PC-3 (cell line): ENCODE measurements around the gene HOOK2. TPM values are rescaled to one million over a fixed set of nuclear protein-coding genes. Genes with fewer than 3 reads are reported as not detected.
"Not testable (repeated sequence)": the region's sequence is repeated elsewhere in the genome, so short reads cannot be mapped to it uniquely, and the experiment has no call there.

Experiments used
- ATAC-seq: fragments of 200-7000 bp; cut with Tn5 transposase; 2 replicates; pipeline ENCODE4 v1.9.1; 2020; ENCODE audit warnings: mild to moderate bottlenecking, moderate library complexity
- BruUV-seq: library from RNA; stranded (reverse); fragments of 400-500 nt; replicated peaks from 2 replicates; lab custom pipeline; 2021; lab: Mats Ljungman, UMichigan
- CTCF ChIA-PET: fragments of 300-600 bp; sonication (Branson Sonifier 250); formaldehyde crosslinking; loops from one replicate; lab custom pipeline; 2022; ENCODE audit warnings: antibody characterized with exemption; lab: Charles Lee
- POLR2A ChIA-PET: fragments of 300-600 bp; sonication (Branson Sonifier 250); formaldehyde crosslinking; loops from one replicate; lab custom pipeline; 2022; ENCODE audit warnings: antibody characterized with exemption; ENCODE audit not compliant: unreplicated experiment; lab: Charles Lee
- DNase-seq: peaks from one replicate; pipeline ENCODE4 v3.0.0-alpha.2; 2015
- H2AFZ ChIP-seq: fragments of 300-600 bp; sonication (generic); 2 replicates; pipeline ENCODE4 v1.6.0; 2016; ENCODE audit warnings: antibody characterized with exemption, low read length
- H3F3A ChIP-seq: fragments of 300-600 bp; sonication (generic); one replicate; pipeline ENCODE4 v1.6.0; 2017; ENCODE audit warnings: antibody characterized with exemption, low read length, control low read depth, mild to moderate bottlenecking; ENCODE audit not compliant: unreplicated experiment
- H3K27ac ChIP-seq: fragments of 300-600 bp; sonication (generic); 2 replicates; pipeline ENCODE4 v1.5.1; 2016; ENCODE audit warnings: mild to moderate bottlenecking, low read length
- H3K27me3 ChIP-seq: fragments of 300-600 bp; sonication (generic); 2 replicates; pipeline ENCODE4 v1.6.1; 2016; ENCODE audit warnings: low read length, mixed read lengths
- H3K36me3 ChIP-seq: fragments of 300-600 bp; sonication (generic); 2 replicates; pipeline ENCODE4 v1.6.1; 2016; ENCODE audit warnings: low read depth, mixed run types, low read length, mixed read lengths
- H3K4me1 ChIP-seq: fragments of 300-600 bp; sonication (generic); 2 replicates; pipeline ENCODE4 v1.5.1; 2016; ENCODE audit warnings: low read length; ENCODE audit not compliant: insufficient read depth
- H3K4me2 ChIP-seq: fragments of 300-600 bp; sonication (generic); 2 replicates; pipeline ENCODE4 v1.6.0; 2016; ENCODE audit warnings: low read length
- H3K4me3 ChIP-seq: fragments of 300-600 bp; sonication (generic); 2 replicates; pipeline ENCODE4 v1.5.1; 2016; ENCODE audit warnings: mild to moderate bottlenecking, low read length, mixed read lengths
- H3K79me2 ChIP-seq: fragments of 300-600 bp; sonication (generic); 2 replicates; pipeline ENCODE4 v1.6.1; 2017; ENCODE audit warnings: low read length, mixed read lengths
- H3K9ac ChIP-seq: fragments of 300-600 bp; sonication (generic); 2 replicates; pipeline ENCODE4 v1.6.0; 2016; ENCODE audit warnings: mild to moderate bottlenecking, low read length
- H3K9me2 ChIP-seq: fragments of 300-600 bp; sonication (generic); replicated peaks from 2 replicates; pipeline ENCODE4 v1.6.1; 2016; ENCODE audit warnings: mixed run types, low read length, mixed read lengths
- H3K9me3 ChIP-seq: fragments of 300-600 bp; sonication (generic); 2 replicates; pipeline ENCODE4 v1.6.1; 2016; ENCODE audit warnings: low read length, mixed read lengths
- H4K20me1 ChIP-seq: fragments of 300-600 bp; sonication (generic); 2 replicates; pipeline ENCODE4 v1.6.1; 2016; ENCODE audit warnings: low read length, mixed read lengths
- EZH2 ChIP-seq: fragments of 300-600 bp; sonication (generic); IDR thresholded peaks from one replicate; pipeline ENCODE4 v1.6.1; 2017; ENCODE audit warnings: antibody characterized with exemption, mild to moderate bottlenecking, low read length; ENCODE audit not compliant: unreplicated experiment
- EZH2phosphoT487 ChIP-seq: fragments of 300-600 bp; sonication (generic); IDR thresholded peaks from 2 replicates; pipeline ENCODE4 v1.6.1; 2018; ENCODE audit warnings: mild to moderate bottlenecking, antibody characterized with exemption, low read length, borderline replicate concordance
- intact Hi-C: fragments of 100-400 bp; cut with micrococcal nuclease; formaldehyde crosslinking; loops from 2 replicates; pipeline ENCODE4 v1.9.0; 2023
- microRNA-seq: library from miRNA; unstranded; fragments of <30 nt; microRNA quantifications from one replicate; pipeline ENCODE4 v1.1.0, GENCODE V29; 2020; ENCODE audit not compliant: unreplicated experiment
- total RNA-seq: library from RNA; depleted of rRNA; stranded (reverse); fragments of >200 nt; gene quantifications from 2 replicates; pipeline ENCODE4 v1.2.3, GENCODE V29; 2014; rRNA removed
- TF ChIP-seq, protein P1 (sequence below): fragments of 300-600 bp; sonication (generic); conservative IDR thresholded peaks from 2 replicates; pipeline ENCODE4 v1.5.1; 2017; ENCODE audit warnings: antibody characterized with exemption, low read depth, mild to moderate bottlenecking, low read length

HOOK2 gene
- total RNA-seq, 1 experiment from 2014 or later: 95.2 TPM

DNA sequence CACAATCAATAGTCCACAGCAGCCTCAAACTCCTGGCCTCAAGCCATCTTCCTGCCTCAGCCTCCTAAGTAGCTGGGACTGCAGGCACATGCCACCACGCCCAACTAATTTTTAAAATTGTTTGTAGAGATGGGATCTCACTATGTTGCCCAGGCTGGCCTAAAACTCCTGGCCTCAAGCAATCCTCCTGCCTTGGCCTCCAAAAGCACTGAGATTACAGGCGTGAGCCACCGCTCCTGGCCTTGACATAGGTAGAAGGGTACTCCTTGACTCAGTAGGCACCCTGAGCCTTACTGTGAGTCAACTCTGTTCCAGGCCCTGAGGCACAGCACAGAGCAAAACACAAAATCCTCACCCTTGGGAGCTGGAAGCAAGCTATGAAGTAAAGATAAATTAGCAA is 59.4 kb downstream of the HOOK2 start:
- ChIA-PET POLR2A (interaction anchor here (0.5 kb wide), 1 partner anchor 39 kb away, joined by 5 read pairs; no protein-coding TSS in a partner anchor), CTCF (interaction anchor here (0.5 to 0.7 kb wide), 3 partner anchors 10 to 44 kb away, joined by 3 to 11 read pairs (median 9); no protein-coding TSS in a partner anchor)
- Histone ChIP-seq H2AFZ (no peak overlapping the region), H3K27me3 (no peaks in the 10 kb centered on the region), H3F3A (peaks cover 5% of the 10 kb centered on the region), H3K9ac (no peak overlapping the region), H3K36me3 (peaks cover 63% of the 10 kb centered on the region), H4K20me1 (peaks cover 19% of the 10 kb centered on the region; the same call in 1 of the 2 replicates), H3K79me2 (peaks cover 56% of the 10 kb centered on the region), H3K4me1 (peaks cover 24% of the 10 kb centered on the region), H3K27ac (no peak overlapping the region), H3K4me3 (no peak overlapping the region), H3K4me2 (no peak overlapping the region), H3K9me3 (no peaks in the 10 kb centered on the region), H3K9me2 (no peaks in the 10 kb centered on the region)
- DNase-seq (no peak), ATAC-seq (no peak)
- no TSS peak for BruUV-seq
- TF ChIP-seq EZH2phosphoT487: no peak
- TF ChIP-seq, protein P1, sequence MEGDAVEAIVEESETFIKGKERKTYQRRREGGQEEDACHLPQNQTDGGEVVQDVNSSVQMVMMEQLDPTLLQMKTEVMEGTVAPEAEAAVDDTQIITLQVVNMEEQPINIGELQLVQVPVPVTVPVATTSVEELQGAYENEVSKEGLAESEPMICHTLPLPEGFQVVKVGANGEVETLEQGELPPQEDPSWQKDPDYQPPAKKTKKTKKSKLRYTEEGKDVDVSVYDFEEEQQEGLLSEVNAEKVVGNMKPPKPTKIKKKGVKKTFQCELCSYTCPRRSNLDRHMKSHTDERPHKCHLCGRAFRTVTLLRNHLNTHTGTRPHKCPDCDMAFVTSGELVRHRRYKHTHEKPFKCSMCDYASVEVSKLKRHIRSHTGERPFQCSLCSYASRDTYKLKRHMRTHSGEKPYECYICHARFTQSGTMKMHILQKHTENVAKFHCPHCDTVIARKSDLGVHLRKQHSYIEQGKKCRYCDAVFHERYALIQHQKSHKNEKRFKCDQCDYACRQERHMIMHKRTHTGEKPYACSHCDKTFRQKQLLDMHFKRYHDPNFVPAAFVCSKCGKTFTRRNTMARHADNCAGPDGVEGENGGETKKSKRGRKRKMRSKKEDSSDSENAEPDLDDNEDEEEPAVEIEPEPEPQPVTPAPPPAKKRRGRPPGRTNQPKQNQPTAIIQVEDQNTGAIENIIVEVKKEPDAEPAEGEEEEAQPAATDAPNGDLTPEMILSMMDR: no peak
- no peak for TF ChIP-seq EZH2
- intact Hi-C loops: loop anchor here (2.0 kb wide), 1 partner anchor 17 kb away; no protein-coding TSS in a partner anchor

DNA sequence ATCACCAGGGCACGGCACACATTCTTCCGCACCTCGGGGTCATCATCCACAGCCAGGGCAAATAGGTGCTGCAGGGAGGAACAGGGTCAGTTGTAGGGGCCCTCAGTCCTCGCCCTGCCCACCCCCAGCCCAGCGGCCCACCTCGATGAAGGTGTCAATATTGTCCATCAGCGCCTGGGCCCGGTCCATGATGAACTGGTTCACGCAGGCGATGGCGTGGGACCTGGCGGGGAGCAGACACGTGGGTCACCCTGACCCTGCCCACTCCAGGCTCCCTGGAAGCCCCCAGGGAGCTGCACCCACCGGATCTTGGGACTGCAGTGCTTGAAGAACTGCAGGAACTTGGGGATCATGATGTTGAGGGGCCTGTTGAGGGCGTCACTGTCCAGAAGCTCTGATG is 60.2 kb downstream of the HOOK2 start:
- H3K36me3 ChIP-seq: peaks cover 69% of the 10 kb centered on the region
- peaks cover 13% of the 10 kb centered on the region; the same call in 1 of the 2 replicates for H4K20me1 ChIP-seq
- H3K4me3 ChIP-seq: no peak overlapping the region
- peaks cover 5% of the 10 kb centered on the region for H3F3A ChIP-seq
- intact Hi-C loops: no loop called here
- ATAC-seq (no peak), DNase-seq (no peak)
- BruUV-seq: no TSS peak
- H3K9me2 ChIP-seq: no peaks in the 10 kb centered on the region
- H2AFZ ChIP-seq: no peak overlapping the region
- TF ChIP-seq EZH2phosphoT487: no peak
- TF ChIP-seq, protein P1: no peak
- TF ChIP-seq EZH2: no peak
- H3K9ac ChIP-seq: no peak overlapping the region
- H3K79me2 ChIP-seq: peaks cover 48% of the 10 kb centered on the region
- no peak overlapping the region for H3K4me2 ChIP-seq
- H3K4me1 ChIP-seq: peaks cover 19% of the 10 kb centered on the region
- CTCF ChIA-PET: no interaction called here
- H3K27me3 ChIP-seq: no peaks in the 10 kb centered on the region
- POLR2A ChIA-PET: no interaction called here
- H3K9me3 ChIP-seq: no peaks in the 10 kb centered on the region
- H3K27ac ChIP-seq: no peak overlapping the region

DNA sequence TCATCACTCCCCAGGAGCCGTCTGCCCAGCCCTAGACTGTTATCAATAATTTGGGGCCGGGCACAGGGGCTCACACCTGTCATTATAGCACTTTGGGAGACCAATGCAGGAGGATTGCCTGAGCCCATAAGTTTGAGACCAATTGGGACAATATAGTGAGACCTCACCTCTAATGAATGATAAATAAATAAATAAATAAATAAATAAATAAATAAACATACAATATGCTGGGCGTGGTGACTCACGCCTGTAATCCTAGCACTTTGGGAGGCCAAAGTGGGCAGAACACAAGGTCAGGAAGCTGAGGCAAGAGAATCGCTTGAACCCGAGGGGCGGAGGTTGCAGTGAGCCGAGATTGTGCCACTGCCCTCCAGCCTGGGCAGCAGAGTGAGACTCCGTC is 62.0 kb downstream of the HOOK2 start:
- Histone ChIP-seq H3K79me2 (peaks cover 30% of the 10 kb centered on the region), H3K36me3 (peaks cover 74% of the 10 kb centered on the region)
- H4K20me1 ChIP-seq, H3K9me3 ChIP-seq, H3K9me2 ChIP-seq, intact Hi-C loops, H2AFZ ChIP-seq, POLR2A ChIA-PET, H3K9ac ChIP-seq, BruUV-seq, H3F3A ChIP-seq, ATAC-seq, H3K27ac ChIP-seq, H3K27me3 ChIP-seq, H3K4me2 ChIP-seq, H3K4me3 ChIP-seq, DNase-seq, H3K4me1 ChIP-seq: not testable (repeated sequence)
- CTCF ChIA-PET: interaction anchor here (1.1 kb wide), 1 partner anchor 44 kb away, joined by 4 read pairs; no protein-coding TSS in a partner anchor

Small RNAs within 50 kb of the gene (microRNA-seq; reads per million reads assigned to microRNA genes)
- not detected for gene MIR5684

Other genes starting within 250 kb of the HOOK2 start
- 3.8 and 6.0 TPM in 2 replicates for gene ZNF564, start 224.1 kb downstream of the HOOK2 start, total RNA-seq
- gene ZNF490, start 164.7 kb downstream of the HOOK2 start, total RNA-seq: 6.9 and 10.7 TPM in 2 replicates
- 15.8 and 26.3 TPM in 2 replicates for gene ZNF791, start 164.6 kb downstream of the HOOK2 start, total RNA-seq
- 62.9 and 67.5 TPM in 2 replicates for gene MAN2B1, start 108.8 kb downstream of the HOOK2 start, total RNA-seq
- 39.5 and 53.5 TPM in 2 replicates for gene WDR83, start 108.7 kb downstream of the HOOK2 start, total RNA-seq
- gene DHPS, start 93.7 kb downstream of the HOOK2 start, total RNA-seq: 140 and 150 TPM in 2 replicates
- gene GNG14, start 87.6 kb downstream of the HOOK2 start, total RNA-seq: not detected in 2 replicates
- 27.5 and 34.6 TPM in 2 replicates for gene FBXW9, start 78.9 kb downstream of the HOOK2 start, total RNA-seq
- 50.6 and 73.3 TPM in 2 replicates for gene TNPO2, start 51.6 kb downstream of the HOOK2 start, total RNA-seq
- 497 and 841 TPM in 2 replicates for gene TRIR, start 40.9 kb downstream of the HOOK2 start, total RNA-seq
- gene GET3, start 38.1 kb downstream of the HOOK2 start, total RNA-seq: 251 and 264 TPM in 2 replicates
- 0.07 TPM in 1 of 2 replicates, not detected in the other for gene BEST2, start 23.8 kb downstream of the HOOK2 start, total RNA-seq
- gene JUNB, start 15.9 kb upstream of the HOOK2 start, total RNA-seq: 343 and 391 TPM in 2 replicates
- gene PRDX2, start 26.2 kb upstream of the HOOK2 start, total RNA-seq: 729 and 746 TPM in 2 replicates
- not detected in 2 replicates for gene THSD8, start 26.5 kb upstream of the HOOK2 start, total RNA-seq
- 118 and 120 TPM in 2 replicates for gene RNASEH2A, start 31.0 kb upstream of the HOOK2 start, total RNA-seq
- gene RTBDN, start 59.0 kb upstream of the HOOK2 start, total RNA-seq: 0.81 and 3.7 TPM in 2 replicates
- 7.7 and 11.2 TPM in 2 replicates for gene MAST1, start 63.0 kb upstream of the HOOK2 start, total RNA-seq
- gene DNASE2, start 105.9 kb upstream of the HOOK2 start, total RNA-seq: 47.1 and 48.0 TPM in 2 replicates
- not detected in 2 replicates for gene KLF1, start 111.6 kb upstream of the HOOK2 start, total RNA-seq
- 37.4 and 38.6 TPM in 2 replicates for gene GCDH, start 115.6 kb upstream of the HOOK2 start, total RNA-seq
- 0.40 and 0.95 TPM in 2 replicates for gene SYCE2, start 143.7 kb upstream of the HOOK2 start, total RNA-seq
- 194 and 339 TPM in 2 replicates for gene FARSA, start 158.2 kb upstream of the HOOK2 start, total RNA-seq
- 2,022 and 2,043 TPM in 2 replicates for gene CALR, start 163.1 kb upstream of the HOOK2 start, total RNA-seq
- 389 and 418 TPM in 2 replicates for gene RAD23A, start 170.3 kb upstream of the HOOK2 start, total RNA-seq
- gene GADD45GIP1, start 181.7 kb upstream of the HOOK2 start, total RNA-seq: 219 and 352 TPM in 2 replicates
- gene DAND5, start 194.0 kb upstream of the HOOK2 start, total RNA-seq: 0.55 and 1.1 TPM in 2 replicates
- 43.3 and 75.8 TPM in 2 replicates for gene NFIX, start 219.9 kb upstream of the HOOK2 start, total RNA-seq